ENCODE data around the gene BACH2.
"Not testable (repeated sequence)": the region's sequence is repeated elsewhere in the genome, so short reads cannot be mapped to it uniquely, and the experiment has no call there.

Gene BACH2

GRCh38 chr6:90066697-90067096, 229.9 kb downstream of the BACH2 start:
- no peak for DNase-seq (ENCODE audit: low spot score)

DNA sequence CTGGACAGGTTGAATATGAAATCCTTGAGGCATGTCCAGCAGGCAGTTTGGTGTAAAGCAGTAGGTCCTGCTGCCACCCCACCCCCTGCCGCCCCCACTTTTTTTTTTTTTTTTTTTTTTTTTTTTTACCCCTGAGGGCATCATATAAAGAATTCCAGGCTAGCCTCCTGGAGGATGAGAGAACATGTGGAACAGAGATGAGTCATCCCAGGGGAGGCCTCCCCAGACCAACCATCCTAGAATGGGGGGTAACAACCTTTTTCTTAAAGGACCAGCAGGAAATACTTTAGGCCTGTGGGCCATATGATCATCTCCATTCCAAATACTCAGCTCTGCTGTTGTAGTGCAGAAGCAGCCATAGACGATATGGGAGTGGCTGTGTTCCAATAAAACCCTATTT, 231.5 kb downstream of the BACH2 start:
- DNase-seq (ENCODE audit: low spot score): no peak

DNA sequence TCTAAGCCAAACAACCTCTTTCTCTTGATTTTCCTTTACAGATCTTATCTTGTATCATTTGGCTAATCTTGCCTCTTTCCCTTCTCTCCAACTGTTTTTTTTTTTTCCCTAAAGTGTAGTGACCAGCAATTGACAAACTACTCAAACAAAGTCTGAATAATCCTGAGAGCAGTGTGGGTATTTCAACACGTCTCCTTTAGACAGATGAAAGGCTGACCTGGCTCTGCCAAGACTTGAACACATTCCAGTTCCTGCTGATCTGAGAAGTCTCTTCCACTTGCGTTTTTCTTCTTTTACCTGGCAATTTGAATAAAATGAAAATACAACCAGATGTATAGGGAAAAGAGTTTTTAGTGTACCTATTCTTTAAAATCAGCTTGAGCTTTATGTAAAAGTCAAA, 234.0 kb downstream of the BACH2 start:
- DNase-seq (ENCODE audit: low spot score): no peak

DNA sequence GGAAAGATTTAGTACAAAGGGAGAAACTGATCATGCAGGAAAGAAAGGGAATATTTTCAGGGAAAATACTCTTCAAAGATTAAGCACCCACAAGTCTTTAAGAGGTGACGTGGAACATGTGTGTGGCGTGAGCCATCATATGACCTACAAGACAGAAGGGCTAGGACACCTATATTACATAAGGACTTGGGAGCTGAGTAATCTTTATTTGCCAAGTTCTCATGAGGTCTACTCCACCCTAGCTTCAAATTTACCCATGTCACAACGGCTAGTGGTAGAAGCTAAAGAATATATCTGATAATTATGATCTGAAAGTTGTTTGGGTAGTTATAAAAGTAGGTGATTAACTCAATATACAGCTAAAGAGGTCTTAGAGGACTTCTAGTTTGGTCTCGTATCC, 234.6 kb downstream of the BACH2 start:
- no peak for DNase-seq (ENCODE audit: low spot score)

DNA sequence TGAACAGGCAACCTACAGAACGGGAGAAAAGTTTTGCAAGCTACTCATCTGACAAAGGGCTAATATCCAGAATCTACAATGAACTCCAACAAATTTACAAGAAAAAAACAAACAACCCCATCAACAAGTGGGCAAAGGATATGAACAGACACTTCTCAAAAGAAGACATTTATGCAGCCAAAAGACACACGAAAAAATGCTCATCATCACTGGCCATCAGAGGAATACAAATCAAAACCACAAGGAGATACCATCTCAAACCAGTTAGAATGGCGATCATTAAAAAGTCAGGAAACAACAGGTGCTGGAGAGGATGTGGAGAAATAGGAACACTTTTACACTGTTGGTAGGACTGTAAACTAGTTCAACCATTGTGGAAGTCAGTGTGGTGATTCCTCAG, 237.5 kb downstream of the BACH2 start:
- DNase-seq (ENCODE audit: low spot score): not testable (repeated sequence)

GRCh38 chr6:90055924-90056323, 240.7 kb downstream of the BACH2 start:
- DNase-seq (ENCODE audit: low spot score): not testable (repeated sequence)

DNA sequence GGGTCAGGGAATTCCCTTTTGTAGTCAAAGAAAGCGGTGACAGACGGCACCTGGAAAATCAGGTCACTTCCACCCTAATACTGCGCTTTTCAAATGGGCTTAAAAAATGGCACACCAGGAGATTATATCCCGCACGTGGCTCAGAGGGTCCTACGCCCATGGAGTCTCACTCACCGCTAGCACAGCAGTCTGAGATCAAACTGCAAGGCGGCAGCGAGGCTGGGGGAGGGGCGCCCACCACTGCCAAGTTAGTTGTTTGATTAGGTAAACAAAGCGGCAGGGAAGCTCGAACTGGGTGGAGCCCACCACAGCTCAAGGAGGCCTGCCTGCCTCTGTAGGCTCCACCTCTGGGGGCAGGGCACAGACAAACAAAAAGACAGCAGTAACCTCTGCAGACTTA, 242.4 kb downstream of the BACH2 start:
- not testable (repeated sequence) for DNase-seq (ENCODE audit: low spot score)

DNA sequence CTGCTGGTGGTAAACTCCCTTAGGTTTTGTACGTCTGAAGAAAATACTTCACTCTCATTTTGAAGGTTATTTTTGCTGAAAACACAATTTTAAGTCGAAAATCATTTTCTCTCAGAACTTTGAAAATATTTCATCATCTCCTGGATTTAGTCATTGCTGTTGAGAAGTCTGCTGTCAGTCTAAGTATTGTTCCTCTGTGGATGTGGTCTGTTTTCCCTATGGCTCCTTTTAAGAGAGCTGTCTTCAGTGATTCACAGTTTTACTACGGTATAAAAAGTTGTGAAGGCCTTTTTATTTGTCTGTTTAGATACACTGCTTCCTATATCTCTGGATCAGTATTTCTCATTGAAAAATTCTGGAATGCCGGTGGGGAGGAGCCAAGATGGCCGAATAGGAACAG, 243.0 kb downstream of the BACH2 start:
- no peak for DNase-seq (ENCODE audit: low spot score)

GRCh38 chr6:90049295-90049694, 247.3 kb downstream of the BACH2 start:
- no peak for DNase-seq (ENCODE audit: low spot score)

- no peak for DNase-seq (ENCODE audit: low spot score)
Observed at GRCh38 chr6:90048206-90048967, 248.3 kb downstream of the BACH2 start.

DNA sequence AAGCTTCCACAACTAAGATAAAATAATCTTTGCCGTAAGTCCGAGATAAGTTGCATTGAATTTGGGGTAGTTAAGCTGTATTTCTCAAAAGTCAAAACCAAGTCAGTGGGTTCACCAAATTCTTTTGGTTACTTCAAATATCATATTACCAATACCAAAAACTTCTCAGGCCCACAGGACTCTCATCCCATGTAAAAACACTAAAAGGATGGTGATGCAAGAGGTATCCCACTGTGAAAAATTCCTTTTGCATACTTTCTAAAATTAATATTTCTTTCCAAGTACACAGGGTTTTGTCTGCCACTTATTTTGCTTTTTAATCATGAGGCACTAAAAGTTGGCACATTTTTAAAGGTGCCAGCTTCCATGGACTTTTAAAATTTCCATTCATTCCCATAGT, 251.1 kb downstream of the BACH2 start:
- no peak for DNase-seq (ENCODE audit: low spot score)

- no peak for DNase-seq (ENCODE audit: low spot score)
Observed at GRCh38 chr6:90044833-90045381, 251.7 kb downstream of the BACH2 start.

- DNase-seq (ENCODE audit: low spot score): no peak
Observed at GRCh38 chr6:90044182-90044832, 252.3 kb downstream of the BACH2 start.

GRCh38 chr6:90040931-90041330, 255.7 kb downstream of the BACH2 start:
- DNase-seq (ENCODE audit: low spot score): no peak

DNA sequence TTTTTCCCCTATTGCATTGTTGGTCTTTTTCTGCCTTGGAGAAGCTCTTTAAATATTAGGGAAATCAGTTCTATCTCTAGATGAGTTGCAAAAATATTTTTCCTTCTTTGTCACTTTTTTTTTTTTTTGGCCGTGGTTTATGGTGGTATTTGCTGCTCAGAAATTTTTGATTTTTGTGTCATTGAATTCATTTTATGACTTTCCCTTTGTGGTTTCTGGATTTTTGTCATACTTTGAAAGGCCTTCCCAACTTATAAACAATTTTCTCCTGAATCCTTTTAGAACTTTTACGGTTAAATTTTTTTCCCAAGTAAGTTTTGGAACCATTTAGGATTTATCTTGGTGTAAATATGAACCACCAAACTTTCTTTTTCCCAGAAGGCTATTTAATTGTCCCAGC, 256.7 kb downstream of the BACH2 start:
- DNase-seq (ENCODE audit: low spot score): no peak

DNA sequence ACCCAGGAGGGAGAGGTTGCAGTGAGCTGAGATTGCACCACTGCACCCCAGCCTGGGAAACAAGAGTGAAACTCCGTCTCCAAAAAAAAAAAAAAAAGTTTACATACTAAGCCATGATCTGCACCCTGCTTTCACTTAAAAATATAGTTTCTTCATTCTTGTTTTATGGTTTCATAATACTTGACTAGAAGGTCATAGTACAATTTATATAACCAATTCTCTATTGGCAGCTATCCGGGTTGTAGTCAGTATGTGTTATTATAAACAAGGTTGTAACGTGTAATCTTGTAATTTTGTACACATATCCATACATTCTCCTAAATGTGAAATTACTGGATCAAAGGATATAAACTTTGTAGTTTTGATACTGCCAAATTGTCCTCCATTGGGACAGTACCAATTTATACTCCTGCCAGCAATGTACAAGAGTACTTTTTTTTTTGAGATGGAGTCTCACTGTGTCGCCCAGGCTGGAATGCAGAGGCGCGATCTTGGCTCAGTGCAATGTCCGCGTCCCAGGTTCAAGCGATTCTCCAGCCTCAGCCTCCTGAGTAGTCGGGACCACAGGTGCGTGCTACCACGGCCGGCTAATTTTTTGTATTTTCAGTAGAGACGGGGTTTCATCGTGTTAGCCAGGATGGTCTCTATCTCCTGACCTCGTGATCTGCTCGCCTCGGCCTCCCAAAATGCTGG, 257.5 kb downstream of the BACH2 start:
- DNase-seq (ENCODE audit: low spot score): no peak

GRCh38 chr6:90036963-90037362, 259.7 kb downstream of the BACH2 start:
- no peak for DNase-seq (ENCODE audit: low spot score)

- DNase-seq (ENCODE audit: low spot score): no peak
Observed at GRCh38 chr6:90035047-90035723, 261.5 kb downstream of the BACH2 start.

- DNase-seq (ENCODE audit: low spot score): no peak
Observed at GRCh38 chr6:90033746-90034271, 262.8 kb downstream of the BACH2 start.

DNA sequence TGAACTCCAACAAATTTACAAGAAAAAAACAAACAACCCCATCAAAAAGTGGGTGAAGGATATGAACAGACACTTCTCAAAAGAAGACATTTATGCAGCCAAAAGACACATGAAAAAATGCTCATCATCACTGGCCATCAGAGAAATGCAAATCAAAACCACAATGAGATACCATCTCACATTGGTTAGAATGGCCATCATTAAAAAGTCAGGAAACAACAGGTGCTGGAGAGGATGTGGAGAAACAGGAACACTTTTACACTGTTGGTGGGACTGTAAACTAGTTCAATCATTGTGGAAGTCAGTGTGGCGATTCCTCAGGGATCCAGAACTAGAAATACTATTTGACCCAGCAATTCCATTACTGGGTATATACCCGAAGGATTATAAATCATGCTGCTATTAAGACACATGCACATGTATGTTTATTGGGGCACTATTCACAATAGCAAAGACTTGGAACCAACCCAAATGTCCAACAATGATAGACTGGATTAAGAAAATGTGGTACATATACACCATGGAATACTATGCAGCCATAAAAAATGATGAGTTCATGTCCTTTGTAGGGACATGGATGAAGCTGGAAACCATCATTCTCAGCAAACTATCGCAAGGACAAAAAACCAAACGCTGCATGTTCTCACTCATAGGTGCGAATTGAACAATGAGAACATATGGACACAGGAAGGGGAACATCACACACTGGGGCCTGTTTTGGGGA, 264.0 kb downstream of the BACH2 start:
- DNase-seq (ENCODE audit: low spot score): not testable (repeated sequence)

GRCh38 chr6:90028995-90029635, 267.5 kb downstream of the BACH2 start:
- DNase-seq (ENCODE audit: low spot score): no peak

Data from CD4-positive, alpha-beta T cell treated with Interleukin-6 at 100 ng/mL for 8 hours (primary cell).